SK-N-SH (cell line): ENCODE results near the gene EPB41L2.

Experiments used
- POLR2AphosphoS5 ChIP-seq: IDR thresholded peaks from 2 replicates; pipeline ENCODE4 v1.6.1; 2012; ENCODE audit warnings: low read depth, low read length
- USF2 ChIP-seq: fragments of 150-350 bp; IDR thresholded peaks from 2 replicates; pipeline ENCODE4 v1.6.1; 2017; ENCODE audit warnings: antibody characterized with exemption, low read length, low read depth, borderline replicate concordance
- YY1 ChIP-seq: IDR thresholded peaks from 2 replicates; pipeline ENCODE4 v1.4.0; 2012; ENCODE audit warnings: low read depth, mild to moderate bottlenecking
- TF ChIP-seq, protein P1 (sequence below): fragments of 200-600 bp; sonication (generic); IDR thresholded peaks from 2 replicates; pipeline ENCODE4 v1.6.1; 2017; ENCODE audit warnings: antibody characterized with exemption, mild to moderate bottlenecking, moderate library complexity
- TF ChIP-seq, protein P2 (sequence below): IDR thresholded peaks from 2 replicates; pipeline ENCODE4 v1.4.0; 2012; ENCODE audit warnings: low read depth
- TF ChIP-seq, protein P3 (sequence below): IDR thresholded peaks from 2 replicates; pipeline ENCODE4 v1.6.1; 2012; ENCODE audit warnings: mild to moderate bottlenecking, low read depth, low read length, moderate library complexity

DNA sequence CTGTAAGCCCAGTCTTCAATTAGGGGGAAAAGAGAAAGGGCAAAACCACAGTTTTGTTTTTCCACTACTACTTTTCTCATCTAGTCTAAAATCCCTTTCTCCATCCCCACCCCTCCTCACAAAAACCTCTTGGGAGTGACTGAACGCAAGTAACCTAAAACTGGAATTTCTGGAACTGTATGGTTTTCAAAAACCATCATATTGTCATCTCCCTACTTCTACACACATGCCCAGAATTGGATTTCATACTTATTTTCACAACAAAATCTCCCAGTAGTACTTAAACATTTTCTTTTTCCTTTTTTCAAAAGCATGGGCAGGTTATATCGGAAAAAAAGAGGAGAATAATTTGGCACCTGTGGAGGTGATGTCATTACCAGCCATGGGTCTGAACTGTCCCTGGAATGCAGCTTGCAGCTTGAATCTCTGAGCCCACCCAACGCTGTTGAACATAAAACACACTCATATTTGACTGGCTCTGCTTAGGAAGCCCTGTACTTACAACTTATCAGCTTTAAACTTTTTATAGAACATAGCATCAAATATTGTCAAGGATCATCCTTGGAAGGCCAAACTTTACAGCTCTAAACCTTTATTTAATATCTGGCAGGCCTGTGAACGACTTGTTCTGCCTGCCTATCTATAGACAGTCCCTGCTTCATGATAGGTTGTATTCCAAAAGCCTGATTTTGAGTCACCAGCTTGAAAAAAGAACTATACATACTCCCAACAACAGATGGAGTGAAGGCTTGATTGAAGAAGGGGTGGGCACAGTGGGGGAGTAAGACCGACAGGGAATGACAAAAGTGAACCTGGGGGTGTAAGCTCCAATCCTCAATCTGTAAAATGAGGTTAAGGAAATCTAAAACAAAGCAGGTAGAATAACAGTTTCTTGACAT is 59.3 kb downstream of the EPB41L2 start:
- TF ChIP-seq, protein P1, sequence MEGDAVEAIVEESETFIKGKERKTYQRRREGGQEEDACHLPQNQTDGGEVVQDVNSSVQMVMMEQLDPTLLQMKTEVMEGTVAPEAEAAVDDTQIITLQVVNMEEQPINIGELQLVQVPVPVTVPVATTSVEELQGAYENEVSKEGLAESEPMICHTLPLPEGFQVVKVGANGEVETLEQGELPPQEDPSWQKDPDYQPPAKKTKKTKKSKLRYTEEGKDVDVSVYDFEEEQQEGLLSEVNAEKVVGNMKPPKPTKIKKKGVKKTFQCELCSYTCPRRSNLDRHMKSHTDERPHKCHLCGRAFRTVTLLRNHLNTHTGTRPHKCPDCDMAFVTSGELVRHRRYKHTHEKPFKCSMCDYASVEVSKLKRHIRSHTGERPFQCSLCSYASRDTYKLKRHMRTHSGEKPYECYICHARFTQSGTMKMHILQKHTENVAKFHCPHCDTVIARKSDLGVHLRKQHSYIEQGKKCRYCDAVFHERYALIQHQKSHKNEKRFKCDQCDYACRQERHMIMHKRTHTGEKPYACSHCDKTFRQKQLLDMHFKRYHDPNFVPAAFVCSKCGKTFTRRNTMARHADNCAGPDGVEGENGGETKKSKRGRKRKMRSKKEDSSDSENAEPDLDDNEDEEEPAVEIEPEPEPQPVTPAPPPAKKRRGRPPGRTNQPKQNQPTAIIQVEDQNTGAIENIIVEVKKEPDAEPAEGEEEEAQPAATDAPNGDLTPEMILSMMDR = no peak
- TF ChIP-seq USF2 (no peak), POLR2AphosphoS5 (no peak), YY1 (no peak)
- TF ChIP-seq, protein P2, sequence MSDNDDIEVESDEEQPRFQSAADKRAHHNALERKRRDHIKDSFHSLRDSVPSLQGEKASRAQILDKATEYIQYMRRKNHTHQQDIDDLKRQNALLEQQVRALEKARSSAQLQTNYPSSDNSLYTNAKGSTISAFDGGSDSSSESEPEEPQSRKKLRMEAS = no peak
- TF ChIP-seq, protein P3, sequence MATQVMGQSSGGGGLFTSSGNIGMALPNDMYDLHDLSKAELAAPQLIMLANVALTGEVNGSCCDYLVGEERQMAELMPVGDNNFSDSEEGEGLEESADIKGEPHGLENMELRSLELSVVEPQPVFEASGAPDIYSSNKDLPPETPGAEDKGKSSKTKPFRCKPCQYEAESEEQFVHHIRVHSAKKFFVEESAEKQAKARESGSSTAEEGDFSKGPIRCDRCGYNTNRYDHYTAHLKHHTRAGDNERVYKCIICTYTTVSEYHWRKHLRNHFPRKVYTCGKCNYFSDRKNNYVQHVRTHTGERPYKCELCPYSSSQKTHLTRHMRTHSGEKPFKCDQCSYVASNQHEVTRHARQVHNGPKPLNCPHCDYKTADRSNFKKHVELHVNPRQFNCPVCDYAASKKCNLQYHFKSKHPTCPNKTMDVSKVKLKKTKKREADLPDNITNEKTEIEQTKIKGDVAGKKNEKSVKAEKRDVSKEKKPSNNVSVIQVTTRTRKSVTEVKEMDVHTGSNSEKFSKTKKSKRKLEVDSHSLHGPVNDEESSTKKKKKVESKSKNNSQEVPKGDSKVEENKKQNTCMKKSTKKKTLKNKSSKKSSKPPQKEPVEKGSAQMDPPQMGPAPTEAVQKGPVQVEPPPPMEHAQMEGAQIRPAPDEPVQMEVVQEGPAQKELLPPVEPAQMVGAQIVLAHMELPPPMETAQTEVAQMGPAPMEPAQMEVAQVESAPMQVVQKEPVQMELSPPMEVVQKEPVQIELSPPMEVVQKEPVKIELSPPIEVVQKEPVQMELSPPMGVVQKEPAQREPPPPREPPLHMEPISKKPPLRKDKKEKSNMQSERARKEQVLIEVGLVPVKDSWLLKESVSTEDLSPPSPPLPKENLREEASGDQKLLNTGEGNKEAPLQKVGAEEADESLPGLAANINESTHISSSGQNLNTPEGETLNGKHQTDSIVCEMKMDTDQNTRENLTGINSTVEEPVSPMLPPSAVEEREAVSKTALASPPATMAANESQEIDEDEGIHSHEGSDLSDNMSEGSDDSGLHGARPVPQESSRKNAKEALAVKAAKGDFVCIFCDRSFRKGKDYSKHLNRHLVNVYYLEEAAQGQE = no peak
